ENCODE results near the gene VCL. TPM values are rescaled to one million over a fixed set of nuclear protein-coding genes. Genes with fewer than 3 reads are reported as not detected.

VCL gene
- total RNA-seq (10 to 100 TPM; 29.6 TPM), polyA plus RNA-seq (10 to 100 TPM; 48.2 to 60.3 TPM)

- peak; percentile 95 to 96 (median 95) for DNase-seq
- Mint-ChIP-seq H3K27ac (peak within 1 kb of the TSS; percentile 81 to 100 (median 99)), H3K9me3 (peaks cover 0 to 5% (median 0%) of the 10 kb centered on the region in 8 donors), H3K4me1 (peaks cover 33 to 69% (median 51%) of the 10 kb centered on the region in 4 donors), H3K27me3 (no peaks in the 10 kb centered on the region), H3K4me3 (peak within 1 kb of the TSS; percentile 99 to 100 (median 100)), H3K36me3 (peaks cover 11 to 15% of the 10 kb centered on the region in 2 donors)
- Histone ChIP-seq H3K4me3 (ENCODE audit: low read length in 2 of 2) (peak within 1 kb of the TSS; percentile 76 to 94), H3K9me3 (ENCODE audit: control insufficient read depth in 1 of 2, low read length in 2 of 2) (no peaks in the 10 kb centered on the region), H3K27ac (ENCODE audit: low read depth, low read length) (peak within 1 kb of the TSS; percentile 87), H3K4me1 (ENCODE audit: insufficient read depth, low read length) (peaks cover 57% of the 10 kb centered on the region), H3K36me3 (ENCODE audit: insufficient read depth, low read length) (no peaks in the 10 kb centered on the region), H3K27me3 (ENCODE audit: insufficient read depth, low read length) (no peaks in the 10 kb centered on the region)
- intact Hi-C loops (cut with micrococcal nuclease) = loop anchor here (1.0 to 5.0 kb wide), 5 partner anchors 23 to 829 kb away; partner anchors contain the start of gene KAT6B
- POLR2A ChIA-PET (ENCODE audit: partially characterized antibody) = interaction anchor here (0.8 to 2.7 kb wide), 12 partner anchors 12 to 123 kb away, joined by 3 to 11 read pairs (median 4); no protein-coding TSS in a partner anchor
- CTCF ChIA-PET (ENCODE audit: partially characterized antibody) = interaction anchor here (1.0 to 2.0 kb wide), 3 partner anchors 14 to 57 kb away, joined by 3 to 7 read pairs (median 4); no protein-coding TSS in a partner anchor
Measured at GRCh38 chr10:73997787-73998622, at the start of gene VCL. Gene VCL (plus strand): TSS chr10:73998116. CDS start chr10:73998208, 92 bp downstream.

- Mint-ChIP-seq H3K36me3 (no peaks in the 10 kb centered on the region), H3K9me3 (no peaks in the 10 kb centered on the region), H3K27me3 (no peaks in the 10 kb centered on the region), H3K27ac (no peak overlapping the region), H3K4me1 (peaks cover 7 to 9% (median 9%) of the 10 kb centered on the region in 4 donors), H3K4me3 (no peak overlapping the region)
- no peak overlapping the region for H3K27ac ChIP-seq (ENCODE audit: low read depth, low read length)
- no peaks in the 10 kb centered on the region for H3K27me3 ChIP-seq (ENCODE audit: insufficient read depth, low read length)
- H3K36me3 ChIP-seq (ENCODE audit: insufficient read depth, low read length) = no peaks in the 10 kb centered on the region
- no peaks in the 10 kb centered on the region for H3K9me3 ChIP-seq (ENCODE audit: control insufficient read depth in 1 of 2, low read length in 2 of 2)
- intact Hi-C loops (cut with micrococcal nuclease) = no loop called here
- ChIA-PET POLR2A (ENCODE audit: partially characterized antibody) (no interaction called here), CTCF (ENCODE audit: partially characterized antibody) (interaction anchor here (1.0 to 2.6 kb wide), 3 partner anchors 9 to 63 kb away, joined by 5 to 9 read pairs (median 6); no protein-coding TSS in a partner anchor)
- peaks cover 9% of the 10 kb centered on the region for H3K4me1 ChIP-seq (ENCODE audit: insufficient read depth, low read length)
- no peak for DNase-seq
- H3K4me3 ChIP-seq (ENCODE audit: low read length in 2 of 2) = no peak overlapping the region
Measured at GRCh38 chr10:73948947-73949633, 48.8 kb upstream of the VCL start.

- Mint-ChIP-seq H3K4me1 (peaks cover 12 to 16% (median 14%) of the 10 kb centered on the region in 4 donors), H3K27ac (no peak overlapping the region), H3K36me3 (no peaks in the 10 kb centered on the region), H3K27me3 (no peaks in the 10 kb centered on the region), H3K9me3 (no peaks in the 10 kb centered on the region), H3K4me3 (peak overlapping the region in 1 of 8 donors; percentile 25)
- Histone ChIP-seq H3K27ac (ENCODE audit: low read depth, low read length) (no peak overlapping the region), H3K36me3 (ENCODE audit: insufficient read depth, low read length) (no peaks in the 10 kb centered on the region), H3K9me3 (ENCODE audit: control insufficient read depth in 1 of 2, low read length in 2 of 2) (no peaks in the 10 kb centered on the region), H3K4me3 (ENCODE audit: low read length in 2 of 2) (no peak overlapping the region), H3K27me3 (ENCODE audit: insufficient read depth, low read length) (no peaks in the 10 kb centered on the region), H3K4me1 (ENCODE audit: insufficient read depth, low read length) (peaks cover 19% of the 10 kb centered on the region)
- no peak for DNase-seq
- ChIA-PET POLR2A (ENCODE audit: partially characterized antibody) (no interaction called here), CTCF (ENCODE audit: partially characterized antibody) (interaction anchor here (0.7 to 2.6 kb wide), 2 partner anchors 8 to 10 kb away, joined by 3 to 9 read pairs; no protein-coding TSS in a partner anchor)
- intact Hi-C loops (cut with micrococcal nuclease) = no loop called here
Measured at GRCh38 chr10:73950155-73950948, 47.6 kb upstream of the VCL start.

- H3K4me3 Mint-ChIP-seq = peak overlapping the region in 2 of 8 donors; percentile 7 to 10
- Histone ChIP-seq H3K27ac (ENCODE audit: low read depth, low read length) (no peak overlapping the region), H3K9me3 (ENCODE audit: control insufficient read depth in 1 of 2, low read length in 2 of 2) (no peaks in the 10 kb centered on the region), H3K4me3 (ENCODE audit: low read length in 2 of 2) (no peak overlapping the region), H3K4me1 (ENCODE audit: insufficient read depth, low read length) (peaks cover 50% of the 10 kb centered on the region), H3K27me3 (ENCODE audit: insufficient read depth, low read length) (no peaks in the 10 kb centered on the region), H3K36me3 (ENCODE audit: insufficient read depth, low read length) (no peaks in the 10 kb centered on the region)
- peaks cover 29 to 44% (median 37%) of the 10 kb centered on the region in 4 donors for H3K4me1 Mint-ChIP-seq
- ChIA-PET CTCF (ENCODE audit: partially characterized antibody) (interaction anchor here (0.6 to 2.3 kb wide), 8 partner anchors 10 to 82 kb away, joined by 3 to 19 read pairs (median 4); no protein-coding TSS in a partner anchor), POLR2A (ENCODE audit: partially characterized antibody) (interaction anchor here (1.1 to 1.7 kb wide), 4 partner anchors 11 to 79 kb away, joined by 3 to 7 read pairs (median 4); partner anchors contain the start of gene CAMK2G)
- no peaks in the 10 kb centered on the region for H3K36me3 Mint-ChIP-seq
- no peaks in the 10 kb centered on the region for H3K9me3 Mint-ChIP-seq
- intact Hi-C loops (cut with micrococcal nuclease) = no loop called here
- H3K27me3 Mint-ChIP-seq = no peaks in the 10 kb centered on the region
- H3K27ac Mint-ChIP-seq = peak overlapping the region in 4 of 7 donors; percentile 38 to 85 (median 53)
- DNase-seq = no peak
Measured at GRCh38 chr10:73953665-73954064, 44.3 kb upstream of the VCL start.

- Histone ChIP-seq H3K27ac (ENCODE audit: low read depth, low read length) (no peak overlapping the region), H3K36me3 (ENCODE audit: insufficient read depth, low read length) (no peaks in the 10 kb centered on the region), H3K27me3 (ENCODE audit: insufficient read depth, low read length) (no peaks in the 10 kb centered on the region), H3K4me1 (ENCODE audit: insufficient read depth, low read length) (peaks cover 61% of the 10 kb centered on the region), H3K4me3 (ENCODE audit: low read length in 2 of 2) (no peak overlapping the region), H3K9me3 (ENCODE audit: control insufficient read depth in 1 of 2, low read length in 2 of 2) (no peaks in the 10 kb centered on the region)
- Mint-ChIP-seq H3K4me1 (peaks cover 35 to 55% (median 45%) of the 10 kb centered on the region in 4 donors), H3K27ac (peak overlapping the region in 3 of 7 donors; percentile 5 to 79 (median 61)), H3K36me3 (no peaks in the 10 kb centered on the region), H3K9me3 (no peaks in the 10 kb centered on the region), H3K4me3 (peak overlapping the region in 2 of 8 donors; percentile 20 to 53), H3K27me3 (no peaks in the 10 kb centered on the region)
- ChIA-PET CTCF (ENCODE audit: partially characterized antibody) (interaction anchor here (1.0 to 4.5 kb wide), 2 partner anchors 14 to 75 kb away, joined by 3 to 50 read pairs; no protein-coding TSS in a partner anchor), POLR2A (ENCODE audit: partially characterized antibody) (no interaction called here)
- intact Hi-C loops (cut with micrococcal nuclease) = loop anchor here (5.0 kb wide), 1 partner anchor 83 kb away; no protein-coding TSS in a partner anchor
- DNase-seq = no peak
Measured at GRCh38 chr10:73954737-73955136, 43.2 kb upstream of the VCL start.

- no peaks in the 10 kb centered on the region for H3K27me3 Mint-ChIP-seq
- peak overlapping the region; percentile 61 to 89 (median 86) for H3K27ac Mint-ChIP-seq
- intact Hi-C loops (cut with micrococcal nuclease) = loop anchor here (2.0 to 5.0 kb wide), 2 partner anchors 19 to 82 kb away; no protein-coding TSS in a partner anchor
- no peak for DNase-seq
- Histone ChIP-seq H3K27ac (ENCODE audit: low read depth, low read length) (no peak overlapping the region), H3K27me3 (ENCODE audit: insufficient read depth, low read length) (no peaks in the 10 kb centered on the region), H3K4me1 (ENCODE audit: insufficient read depth, low read length) (peaks cover 70% of the 10 kb centered on the region), H3K36me3 (ENCODE audit: insufficient read depth, low read length) (no peaks in the 10 kb centered on the region), H3K9me3 (ENCODE audit: control insufficient read depth in 1 of 2, low read length in 2 of 2) (no peaks in the 10 kb centered on the region), H3K4me3 (ENCODE audit: low read length in 2 of 2) (no peak overlapping the region)
- peak overlapping the region in 7 of 8 donors; percentile 29 to 77 (median 57) for H3K4me3 Mint-ChIP-seq
- ChIA-PET POLR2A (ENCODE audit: partially characterized antibody) (interaction anchor here (1.1 to 4.1 kb wide), 10 partner anchors 16 to 195 kb away, joined by 3 to 40 read pairs (median 4); partner anchors contain the start of genes ADK, AP3M1 and VCL), CTCF (ENCODE audit: partially characterized antibody) (interaction anchor here (1.0 to 4.5 kb wide), 8 partner anchors 12 to 257 kb away, joined by 5 to 50 read pairs (median 24); no protein-coding TSS in a partner anchor)
- H3K36me3 Mint-ChIP-seq = no peaks in the 10 kb centered on the region
- no peaks in the 10 kb centered on the region for H3K9me3 Mint-ChIP-seq
- H3K4me1 Mint-ChIP-seq = peaks cover 43 to 64% (median 54%) of the 10 kb centered on the region in 4 donors
Measured at GRCh38 chr10:73955719-73956118, 42.2 kb upstream of the VCL start.

Measured in CD4-positive, alpha-beta memory T cell (primary cell).